Endothelial cell of umbilical vein (primary cell): ENCODE results near the gene ITIH6. TPM values are rescaled to one million over a fixed set of nuclear protein-coding genes. Genes with fewer than 3 reads are reported as not detected.

Experiments used
- BruUV-seq: library from RNA; stranded (reverse); fragments of 400-500 nt; replicated peaks from 2 replicates; lab custom pipeline; 2021; lab: Mats Ljungman, UMichigan
- CTCF ChIA-PET: fragments of 300-600, 350-600 bp; sonication (Branson Sonifier 250); formaldehyde crosslinking; loops from one replicate; lab custom pipeline; 2021; ENCODE audit warnings: antibody characterized with exemption, inconsistent platforms; lab: Charles Lee
- POLR2A ChIA-PET: fragments of 300-600, 350-600 bp; sonication (Branson Sonifier 250); formaldehyde crosslinking; loops from one replicate; lab custom pipeline; 2021; ENCODE audit warnings: antibody characterized with exemption, inconsistent platforms; lab: Charles Lee
- DNase-seq: peaks from one replicate; pipeline ENCODE4 v3.0.0-alpha.2; 2011; ENCODE audit warnings: low read depth, low spot score
- FAIRE-seq: peaks from 2 replicates; lab custom pipeline; 2011; peaks lifted over from hg19 to GRCh38; lab: Jason Lieb, UNC
- H2AFZ ChIP-seq: 2 replicates; pipeline ENCODE4 v1.6.0; 2012; ENCODE audit warnings: low read depth, low read length, control low read depth, inconsistent platforms
- H3K27ac ChIP-seq: 2 replicates; pipeline ENCODE4 v1.5.1; 2011; ENCODE audit warnings: low read depth, mild to moderate bottlenecking, control low read depth, low read length, moderate library complexity; ENCODE audit not compliant: insufficient read depth
- H3K27me3 ChIP-seq, 2 experiments: 2 replicates each; pipeline versions ENCODE4 v1.6.0 to v1.6.1; 2011; ENCODE audit warnings: low read length in 2 of 2, mixed read lengths in 1 of 2; ENCODE audit not compliant: control insufficient read depth in 2 of 2, insufficient read depth in 2 of 2
- H3K36me3 ChIP-seq, 2 experiments: 2 replicates in 1 of 2; 3 replicates in 1 of 2; pipeline ENCODE4 v1.5.1; 2011; ENCODE audit warnings: low read length in 2 of 2, mild to moderate bottlenecking in 1 of 2, moderate library complexity in 1 of 2; ENCODE audit not compliant: control insufficient read depth in 2 of 2, insufficient read depth in 2 of 2; ENCODE audit errors: extremely low read depth in 1 of 2
- H3K4me1 ChIP-seq: 3 replicates; pipeline ENCODE4 v1.5.1; 2011; ENCODE audit warnings: mild to moderate bottlenecking, low read length; ENCODE audit not compliant: control insufficient read depth, insufficient read depth; ENCODE audit errors: extremely low read depth
- H3K4me2 ChIP-seq: 2 replicates; pipeline ENCODE4 v1.6.1; 2011; ENCODE audit warnings: low read length, control low read depth, mixed read lengths; ENCODE audit not compliant: insufficient read depth
- H3K4me3 ChIP-seq, 3 experiments: fragments of 200-600 bp in 1 of 3; sonication (generic), shearing (Covaris generic) in 1 of 3; replicated peaks in 1 of 3; 2 replicates each; pipeline ENCODE4 v1.5.1; 2011 to 2016; ENCODE audit warnings: control low read depth in 3 of 3, low read length in 3 of 3, mild to moderate bottlenecking in 2 of 3, inconsistent platforms in 1 of 3, low read depth in 1 of 3, moderate library complexity in 1 of 3; ENCODE audit not compliant: insufficient read depth in 1 of 3
- H3K79me2 ChIP-seq: 2 replicates; pipeline ENCODE4 v1.6.0; 2012; ENCODE audit warnings: low read length, inconsistent platforms; ENCODE audit not compliant: control insufficient read depth, insufficient read depth
- H3K9ac ChIP-seq: replicated peaks from 2 replicates; pipeline ENCODE3; 2011; ENCODE audit warnings: low read length, control low read depth; ENCODE audit not compliant: insufficient read depth; ENCODE audit errors: extremely low read depth
- H3K9me1 ChIP-seq: replicated peaks from 3 replicates; pipeline ENCODE4 v1.6.0; 2011; ENCODE audit warnings: mild to moderate bottlenecking, low read length; ENCODE audit not compliant: control insufficient read depth, insufficient read depth; ENCODE audit errors: extremely low read depth
- H3K9me3 ChIP-seq: replicated peaks from 2 replicates; pipeline ENCODE4 v1.5.1; 2012; ENCODE audit warnings: low read length, inconsistent platforms; ENCODE audit not compliant: control insufficient read depth, insufficient read depth
- H4K20me1 ChIP-seq: replicated peaks from 2 replicates; pipeline ENCODE3; 2011; ENCODE audit warnings: mild to moderate bottlenecking, low read length; ENCODE audit not compliant: control insufficient read depth, insufficient read depth; ENCODE audit errors: extremely low read depth
- CTCF ChIP-seq, 2 donors: IDR thresholded peaks; 1 replicate in 1 of 2; 2 replicates in 1 of 2; pipeline ENCODE4 v1.5.1; 2011; ENCODE audit warnings: low read length in 2 of 2, mild to moderate bottlenecking in 2 of 2, moderate library complexity in 2 of 2, control low read depth in 1 of 2, inconsistent platforms in 1 of 2, low read depth in 1 of 2; ENCODE audit not compliant: insufficient read depth in 1 of 2; ENCODE audit errors: extremely low read depth in 1 of 2
- EZH2 ChIP-seq: IDR thresholded peaks from 2 replicates; pipeline ENCODE4 v1.6.1; 2012; ENCODE audit warnings: borderline replicate concordance, low read depth, mild to moderate bottlenecking, moderate library complexity, low read length, inconsistent platforms; ENCODE audit not compliant: severe bottlenecking
- FOS ChIP-seq: IDR thresholded peaks from 2 replicates; pipeline ENCODE4 v1.6.1; 2011; ENCODE audit warnings: mild to moderate bottlenecking, low read length, moderate library complexity, borderline replicate concordance; ENCODE audit not compliant: insufficient read depth
- JUN ChIP-seq: IDR thresholded peaks from 2 replicates; pipeline ENCODE4 v1.6.1; 2011; ENCODE audit warnings: borderline replicate concordance, low read depth; ENCODE audit not compliant: insufficient read length, insufficient read depth
- MAX ChIP-seq: IDR thresholded peaks from 2 replicates; pipeline ENCODE4 v1.6.1; 2011; ENCODE audit not compliant: insufficient read depth, insufficient read length
- MYC ChIP-seq: IDR thresholded peaks from one replicate; pipeline ENCODE4 v1.6.1; 2011; ENCODE audit warnings: mild to moderate bottlenecking, low read depth, low read length
- dilution Hi-C: fragments of 300-500 bp; cut with MboI; formaldehyde crosslinking; loops from one replicate; pipeline ENCODE4 v1.15.0; 2019; ENCODE audit warnings: low sequenced_read_pairs; ENCODE audit not compliant: extremely low pct_ligation_motif_present
- intact Hi-C: fragments of 100-400 bp; cut with micrococcal nuclease; formaldehyde crosslinking; loops from one replicate; pipeline ENCODE4 v1.10.0; 2022
- polyA plus RNA-seq, 4 experiments: library from polyadenylated mRNA; depleted of rRNA in 3 of 4; stranded (reverse) in 3 of 4; unstranded in 1 of 4; fragments of >200 nt; gene quantifications; 2 replicates each; pipeline versions ENCODE4 v1.2.1 to v1.2.3, GENCODE V29; 2011 to 2012; ENCODE audit warnings: missing spikeins in 1 of 4
- total RNA-seq: library from RNA; stranded (reverse); gene quantifications from 2 replicates; pipeline ENCODE4 v1.2.3, GENCODE V29; 2021

The ITIH6 gene
- total and polyA plus RNA-seq, 2 donors (not counting 3 experiments of a cell fraction or from before 2014, with no cell fraction given) = not detected

- BruUV-seq = no TSS peak
- H2AFZ ChIP-seq = no peak overlapping the region
- H3K27ac ChIP-seq = no peak overlapping the region
- no peak overlapping the region for H3K9ac ChIP-seq
- dilution Hi-C loops = no loop called here
- no peaks in the 10 kb centered on the region for H3K79me2 ChIP-seq
- TF ChIP-seq MAX (no peak), MYC (no peak), JUN (no peak), CTCF (IDR thresholded peaks at IDR 0.05; ENCODE audit: extremely low read depth in 1 of 2, insufficient read depth in 1 of 2, low read depth in 1 of 2, low read length in 2 of 2) (no peak), EZH2 (no peak), FOS (no peak)
- no peaks in the 10 kb centered on the region for H3K36me3 ChIP-seq
- FAIRE-seq (no peak), DNase-seq (no peak)
- H3K9me1 ChIP-seq = no peaks in the 10 kb centered on the region
- H3K4me3 ChIP-seq = no peak overlapping the region
- H3K4me2 ChIP-seq = no peak overlapping the region
- no peaks in the 10 kb centered on the region for H3K9me3 ChIP-seq
- H3K4me1 ChIP-seq = no peaks in the 10 kb centered on the region
- POLR2A ChIA-PET = no interaction called here
- no peaks in the 10 kb centered on the region for H3K27me3 ChIP-seq
- intact Hi-C loops = no loop called here
- H4K20me1 ChIP-seq = no peaks in the 10 kb centered on the region
- CTCF ChIA-PET = no interaction called here
Observed at GRCh38 chrX:54843050-54843449, 45.0 kb upstream of the ITIH6 start.
